Hepatocyte (in vitro differentiated cells): ENCODE data around the gene RBBP6.

ENCODE experiments used
- CTCF ChIP-seq: fragments of 200-600 bp; sonication (generic); IDR thresholded peaks from 2 replicates; pipeline ENCODE4 v1.5.1; 2016; ENCODE audit warnings: antibody characterized with exemption, mild to moderate bottlenecking; ENCODE audit not compliant: poor library complexity
- EZH2 ChIP-seq: fragments of 200-600 bp; sonication (generic); IDR thresholded peaks from 2 replicates; pipeline ENCODE4 v1.6.1; 2016; ENCODE audit warnings: antibody characterized with exemption, mild to moderate bottlenecking, borderline replicate concordance
- EZH2phosphoT487 ChIP-seq: fragments of 200-600 bp; sonication (generic); IDR thresholded peaks from one replicate; pipeline ENCODE4 v1.6.1; 2018; ENCODE audit warnings: antibody characterized with exemption, mild to moderate bottlenecking, low read depth, moderate library complexity; ENCODE audit not compliant: unreplicated experiment, severe bottlenecking

GRCh38 chr16:24611310-24611709, 71.9 kb downstream of the RBBP6 start:
- TF ChIP-seq CTCF: no peak
- no peak for TF ChIP-seq EZH2phosphoT487
- TF ChIP-seq EZH2: no peak
